COLO668 (cell line): ENCODE measurements around the gene SLC17A5.
"Not testable (repeated sequence)": the region's sequence is repeated elsewhere in the genome, so short reads cannot be mapped to it uniquely, and the experiment has no call there.

ENCODE experiments used
- DNase-seq: peaks from one replicate; lab custom pipeline; 2025; ENCODE audit not compliant: unreplicated experiment; lab: John Stamatoyannopoulos, UW

SLC17A5 gene, protein sequence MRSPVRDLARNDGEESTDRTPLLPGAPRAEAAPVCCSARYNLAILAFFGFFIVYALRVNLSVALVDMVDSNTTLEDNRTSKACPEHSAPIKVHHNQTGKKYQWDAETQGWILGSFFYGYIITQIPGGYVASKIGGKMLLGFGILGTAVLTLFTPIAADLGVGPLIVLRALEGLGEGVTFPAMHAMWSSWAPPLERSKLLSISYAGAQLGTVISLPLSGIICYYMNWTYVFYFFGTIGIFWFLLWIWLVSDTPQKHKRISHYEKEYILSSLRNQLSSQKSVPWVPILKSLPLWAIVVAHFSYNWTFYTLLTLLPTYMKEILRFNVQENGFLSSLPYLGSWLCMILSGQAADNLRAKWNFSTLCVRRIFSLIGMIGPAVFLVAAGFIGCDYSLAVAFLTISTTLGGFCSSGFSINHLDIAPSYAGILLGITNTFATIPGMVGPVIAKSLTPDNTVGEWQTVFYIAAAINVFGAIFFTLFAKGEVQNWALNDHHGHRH

DNA sequence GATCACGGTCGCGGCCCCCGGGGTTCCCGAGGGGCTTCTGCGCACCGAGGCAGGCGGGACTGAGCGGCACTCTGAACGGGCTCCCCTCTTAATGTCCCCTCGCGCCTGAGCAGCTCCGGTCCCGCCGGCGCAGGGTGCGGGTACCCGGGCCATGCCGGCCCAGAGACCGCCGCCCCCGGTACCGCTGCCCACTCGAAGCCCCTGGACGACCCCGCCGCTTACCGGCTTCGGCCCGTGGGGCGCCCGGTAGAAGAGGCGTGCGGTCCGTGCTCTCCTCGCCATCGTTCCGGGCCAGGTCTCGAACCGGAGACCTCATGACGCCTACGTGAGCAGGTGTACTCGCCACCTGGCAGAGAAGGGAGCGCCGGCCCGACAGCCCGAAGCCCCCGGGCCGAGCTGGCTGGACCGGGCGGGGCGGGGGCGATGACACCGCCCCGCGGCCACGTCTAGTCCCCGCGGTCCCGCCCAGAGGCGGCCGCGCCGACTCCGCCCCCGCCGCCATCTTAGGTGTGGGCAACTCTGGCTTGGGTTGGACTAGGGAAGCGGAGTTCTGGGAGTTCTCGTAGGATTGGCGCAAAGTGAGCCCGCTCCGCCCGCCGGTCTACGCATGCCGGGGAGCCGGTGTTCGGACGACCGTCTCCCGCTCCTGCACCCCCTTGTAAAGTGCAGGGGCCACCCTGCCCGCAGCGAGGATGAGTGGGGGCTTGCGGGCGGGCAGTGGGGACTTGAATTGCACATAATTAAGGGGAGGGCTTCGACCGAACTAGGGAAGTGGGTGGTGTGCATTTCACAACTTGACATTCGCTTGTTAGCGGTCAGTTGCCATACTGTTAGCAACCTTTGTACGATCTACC lies at the start of gene SLC17A5:
TSS of gene SLC17A5 (minus strand) at position 422 of the 854 bp plus-strand sequence. CDS start at position 316, 106 bp downstream.
- peak; percentile 91 for DNase-seq

DNA sequence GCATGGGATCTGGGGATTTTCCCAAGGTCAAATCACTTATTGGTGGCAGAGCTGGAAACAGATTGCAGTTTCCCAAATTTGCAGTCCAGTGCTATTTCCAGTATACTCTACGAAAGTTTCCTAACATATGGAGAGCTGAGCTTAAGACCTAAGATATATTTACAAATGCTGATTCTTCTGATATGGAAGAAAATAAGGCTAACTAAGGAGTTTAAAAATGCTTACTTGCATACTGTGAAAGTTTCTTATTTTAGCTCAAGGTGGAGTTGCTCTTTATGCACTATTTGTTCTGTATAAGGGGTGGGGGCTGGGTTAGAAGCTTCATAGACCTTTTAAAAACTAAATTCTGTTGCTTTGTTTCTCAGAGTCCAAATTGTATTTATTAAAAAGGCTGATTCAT lies 49.7 kb upstream of the SLC17A5 start:
- no peak for DNase-seq

DNA sequence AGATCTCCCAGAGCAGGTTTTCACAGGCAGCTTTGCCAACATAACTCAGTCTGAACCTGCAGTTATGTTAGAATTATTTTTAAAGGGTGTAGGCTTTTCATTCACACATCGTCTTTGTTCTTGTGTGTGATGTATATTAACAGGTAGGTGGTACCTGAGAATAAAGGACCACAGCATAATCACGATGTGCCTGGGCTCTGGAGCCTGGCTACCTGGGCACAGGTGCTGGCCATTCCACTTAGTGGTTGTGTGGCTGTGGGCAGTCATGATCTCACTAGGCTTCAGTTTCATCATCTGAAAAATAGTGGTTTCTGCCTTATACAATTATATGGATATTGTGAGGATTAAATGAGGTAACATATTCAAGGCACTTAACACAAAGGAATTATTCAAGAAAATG lies 48.7 kb upstream of the SLC17A5 start:
- no peak for DNase-seq

DNA sequence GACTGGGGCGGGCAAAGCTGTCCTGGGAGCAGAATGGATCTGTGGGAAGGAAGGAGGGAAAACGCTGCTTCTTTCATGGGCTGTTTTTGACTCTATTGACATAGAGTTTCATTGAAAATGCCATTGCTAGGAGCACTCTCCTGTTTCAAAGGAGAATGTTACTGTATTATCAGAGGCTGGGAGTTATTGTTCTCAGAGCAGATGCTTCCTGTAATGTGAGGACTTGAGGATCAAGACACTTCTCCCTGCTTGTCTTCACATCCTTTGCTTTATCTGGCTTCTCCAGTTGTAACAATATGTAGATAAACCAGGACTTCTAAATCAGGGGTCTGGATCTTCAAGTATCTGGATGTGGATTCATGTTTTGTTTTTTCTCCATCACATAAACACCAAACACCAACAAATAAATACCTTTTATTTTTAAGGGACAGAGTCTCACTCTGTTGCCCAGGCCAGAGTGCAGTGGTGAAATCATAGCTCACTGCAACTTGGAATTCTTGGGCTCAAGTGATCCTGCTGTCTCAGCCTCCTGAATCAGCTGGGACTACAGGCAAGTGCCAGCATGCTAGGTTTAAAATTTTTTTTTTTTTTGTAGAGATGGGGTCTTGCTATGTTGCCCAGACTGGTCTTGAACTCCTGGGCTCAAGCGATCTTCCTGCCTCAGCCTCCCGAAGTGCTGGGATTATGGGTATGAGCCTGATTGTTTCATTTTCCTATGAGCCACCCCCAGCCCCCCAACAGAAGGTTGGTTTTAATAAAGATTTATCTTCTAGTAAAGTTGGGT lies 46.1 kb upstream of the SLC17A5 start:
- DNase-seq = no peak

DNA sequence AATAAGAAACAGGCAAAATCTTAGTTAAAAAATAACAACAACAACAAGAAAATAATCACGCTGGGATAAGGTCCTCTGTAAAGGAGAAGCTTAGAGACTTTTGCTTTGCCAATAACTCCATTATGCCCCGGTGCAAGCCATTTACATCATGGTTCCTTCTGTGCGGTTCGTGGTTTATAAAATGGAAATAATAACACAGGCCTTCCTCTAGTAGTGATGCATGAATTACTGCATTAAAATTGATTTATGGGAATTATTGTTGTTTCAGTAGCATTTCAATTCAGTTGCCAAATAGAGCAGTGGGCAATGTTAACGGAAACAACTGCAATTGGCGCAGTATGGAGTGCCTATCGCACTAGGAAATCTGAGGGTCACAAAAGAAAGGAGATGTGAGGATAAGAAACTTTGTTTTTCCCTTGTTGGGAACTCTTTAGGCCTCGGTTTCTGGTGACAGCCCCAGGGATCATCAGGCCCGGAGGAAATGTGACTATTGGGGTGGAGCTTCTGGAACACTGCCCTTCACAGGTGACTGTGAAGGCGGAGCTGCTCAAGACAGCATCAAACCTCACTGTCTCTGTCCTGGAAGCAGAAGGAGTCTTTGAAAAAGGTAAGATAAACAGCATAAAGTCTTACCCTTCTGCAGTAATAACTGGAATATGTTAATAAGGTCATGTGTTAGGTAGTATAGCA lies 43.3 kb upstream of the SLC17A5 start:
- no peak for DNase-seq

DNA sequence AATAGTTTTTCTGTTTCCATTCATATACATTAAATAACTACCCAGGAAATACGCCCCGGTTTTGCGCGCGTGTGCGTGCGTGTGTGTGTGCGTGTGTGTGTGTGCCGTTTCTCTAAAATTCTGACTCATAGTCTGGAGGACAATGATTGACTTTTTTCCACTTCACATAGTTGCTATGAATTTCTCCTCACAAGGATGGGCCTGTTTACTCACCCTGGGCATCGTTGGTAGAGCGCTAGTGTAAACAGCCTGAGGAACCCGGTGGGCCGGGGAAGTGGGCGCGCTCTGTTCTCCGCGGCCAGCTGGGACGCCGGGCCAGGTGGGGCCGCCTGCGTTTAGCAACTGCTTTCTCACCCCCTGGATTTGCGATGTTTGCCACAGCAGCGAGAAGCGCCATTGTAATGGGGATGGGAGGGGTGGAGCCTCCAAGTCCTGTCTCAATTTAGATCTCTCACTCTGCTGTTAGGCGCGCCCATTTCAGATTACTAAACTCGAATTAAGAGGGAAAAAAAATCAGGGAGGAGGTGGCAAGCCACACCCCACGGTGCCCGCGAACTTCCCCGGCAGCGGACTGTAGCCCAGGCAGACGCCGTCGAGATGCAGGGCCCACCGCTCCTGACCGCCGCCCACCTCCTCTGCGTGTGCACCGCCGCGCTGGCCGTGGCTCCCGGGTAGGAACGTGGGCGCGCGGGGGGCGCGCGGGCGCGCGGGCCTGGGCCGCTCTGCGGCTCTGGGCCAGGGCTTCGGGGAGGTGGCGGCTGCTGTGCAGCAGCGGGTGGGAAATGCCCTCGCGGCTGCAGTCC lies 42.0 kb upstream of the SLC17A5 start, which contains the start of gene CD109:
TSS of gene CD109 (plus strand) at position 585 of the 803 bp plus-strand sequence. CDS start at position 598, 13 bp downstream.
- DNase-seq = peak; percentile 48

DNA sequence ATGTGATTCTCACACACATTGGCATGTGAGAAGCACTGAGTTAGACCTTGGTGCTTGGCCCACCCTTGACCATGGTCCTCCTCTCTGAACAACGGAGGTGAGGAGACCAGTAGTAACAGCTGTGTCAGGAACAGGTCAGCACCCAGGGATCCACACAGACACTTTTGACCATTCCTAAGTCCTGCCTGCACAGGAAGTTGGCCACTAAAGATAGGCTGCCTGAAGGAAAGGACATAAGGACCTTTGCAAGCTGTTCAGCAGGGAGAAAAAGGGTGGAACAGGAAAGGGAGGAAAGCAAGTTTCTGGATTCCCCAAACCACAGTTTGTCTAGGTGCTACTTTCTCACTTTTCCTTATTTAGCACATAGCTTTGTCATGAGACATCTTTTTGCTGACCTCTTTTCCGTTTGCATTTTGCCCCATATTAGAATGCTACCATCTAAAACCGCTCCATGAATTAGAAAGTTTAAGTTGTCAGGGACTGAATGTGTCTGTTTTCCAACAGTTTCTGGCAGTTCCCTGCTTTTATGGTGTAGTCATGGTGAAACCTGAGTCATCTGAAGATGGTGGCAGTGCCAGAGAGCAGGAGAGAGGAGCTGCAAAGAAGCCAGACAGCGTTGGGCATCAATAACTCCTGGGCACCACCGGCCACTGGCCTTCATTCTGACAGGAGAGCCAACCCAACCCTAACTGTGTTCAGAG lies 41.1 kb upstream of the SLC17A5 start:
- DNase-seq = no peak

DNA sequence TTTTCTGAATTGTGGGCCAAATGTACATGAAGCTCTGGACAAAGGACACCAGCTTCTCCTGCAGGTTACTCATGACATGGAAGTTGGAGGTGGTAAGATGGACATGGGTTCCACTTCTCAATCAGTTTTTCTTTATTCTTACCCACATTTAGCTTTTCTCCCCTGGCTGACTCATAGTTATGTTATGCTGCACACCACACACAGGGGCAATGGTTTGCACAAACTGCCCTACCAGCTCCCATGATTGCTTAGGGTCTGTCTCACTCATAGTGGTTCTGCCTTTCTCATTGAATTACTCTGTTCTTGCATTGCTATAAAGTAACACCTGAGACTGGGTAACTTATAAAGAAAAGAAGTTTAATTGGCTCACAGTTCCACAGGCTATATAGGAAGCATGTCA lies 37.7 kb upstream of the SLC17A5 start:
- DNase-seq = no peak

DNA sequence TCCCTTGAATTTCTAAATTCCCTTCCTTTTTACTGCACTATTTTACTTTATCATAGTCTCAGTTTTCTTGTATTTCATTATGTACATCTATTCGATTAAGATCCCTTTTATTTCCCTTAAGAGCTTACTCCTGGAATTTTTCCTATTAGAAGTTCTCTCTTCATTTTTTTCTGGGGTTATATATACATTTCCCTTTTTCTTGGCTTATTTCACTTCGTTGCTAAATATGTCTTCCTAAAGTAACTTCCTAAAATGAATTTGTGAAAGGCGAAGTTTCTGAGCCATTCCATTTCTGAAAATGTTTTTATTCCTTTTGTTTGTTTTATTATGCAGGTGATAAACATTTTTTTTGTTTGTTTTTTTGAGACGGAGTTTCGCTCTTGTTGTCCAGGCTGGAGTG lies 36.3 kb upstream of the SLC17A5 start:
- DNase-seq = no peak

DNA sequence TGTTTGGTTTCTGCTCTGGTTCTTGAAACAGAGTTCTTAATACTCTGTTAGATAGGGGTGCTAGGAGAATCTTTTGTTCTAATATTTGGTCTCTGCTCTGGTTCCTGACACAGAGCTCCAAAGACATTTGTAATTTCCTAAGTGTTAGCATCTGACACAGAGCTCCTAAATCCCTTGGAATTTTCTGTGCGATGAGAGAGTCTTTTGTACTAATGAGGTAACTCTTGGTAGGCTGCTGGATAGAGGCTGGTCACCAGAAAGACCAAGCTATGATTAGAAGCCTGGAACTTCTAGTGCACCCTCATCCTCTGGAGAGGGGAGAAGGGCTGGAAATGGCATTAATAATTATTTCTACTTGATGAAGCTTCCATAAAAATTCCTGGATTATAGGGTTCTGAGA lies 34.6 kb upstream of the SLC17A5 start:
- no peak for DNase-seq

DNA sequence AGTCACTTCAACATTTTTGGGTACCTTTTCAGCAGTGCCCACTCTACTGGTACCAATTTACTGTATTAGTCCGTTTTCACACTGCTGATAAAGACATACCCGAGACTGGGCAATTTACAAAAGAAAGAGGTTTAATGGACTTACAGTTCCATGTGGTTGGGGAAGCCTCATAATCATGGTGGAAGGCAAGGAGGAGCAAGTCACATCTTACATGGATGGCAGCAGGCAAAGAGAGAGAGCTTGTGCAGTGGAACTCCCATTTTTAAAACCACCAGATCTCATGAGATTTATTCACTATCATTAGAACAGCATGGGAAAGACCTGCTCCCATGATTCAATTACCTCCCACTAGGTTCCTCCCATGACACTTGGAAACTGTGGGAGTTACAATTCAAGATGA lies 29.8 kb upstream of the SLC17A5 start:
- DNase-seq = not testable (repeated sequence)

DNA sequence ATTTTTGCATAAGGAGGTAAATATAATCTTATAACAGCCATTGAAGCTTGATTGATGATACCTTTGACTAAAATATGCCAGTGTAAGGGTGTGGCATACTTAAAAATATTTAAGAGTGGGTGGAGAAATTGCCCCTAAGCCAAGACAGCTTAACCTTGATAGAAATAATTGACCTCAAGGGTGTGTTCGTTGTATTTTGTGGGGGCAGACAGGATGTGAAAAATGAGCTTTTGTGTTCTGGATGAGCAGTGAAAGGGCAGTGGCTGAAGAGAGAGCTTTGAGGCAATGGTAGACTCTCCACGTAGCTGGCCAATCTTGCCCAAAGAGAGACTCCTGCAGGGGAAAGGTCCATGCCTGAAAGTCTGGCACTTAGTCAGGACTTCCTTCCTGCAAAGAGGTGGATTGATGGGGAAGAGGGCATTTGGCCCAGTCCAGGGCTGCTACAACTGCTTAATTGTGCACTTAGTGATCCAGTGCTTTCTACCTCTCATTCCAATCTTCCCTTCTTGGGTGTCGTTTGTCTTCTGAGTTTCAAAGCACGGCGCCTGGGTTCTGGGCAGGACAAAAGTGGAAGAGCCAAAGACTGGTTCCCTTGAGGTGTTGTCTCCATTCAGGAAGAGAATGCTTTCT lies 26.6 kb upstream of the SLC17A5 start:
- no peak for DNase-seq

DNA sequence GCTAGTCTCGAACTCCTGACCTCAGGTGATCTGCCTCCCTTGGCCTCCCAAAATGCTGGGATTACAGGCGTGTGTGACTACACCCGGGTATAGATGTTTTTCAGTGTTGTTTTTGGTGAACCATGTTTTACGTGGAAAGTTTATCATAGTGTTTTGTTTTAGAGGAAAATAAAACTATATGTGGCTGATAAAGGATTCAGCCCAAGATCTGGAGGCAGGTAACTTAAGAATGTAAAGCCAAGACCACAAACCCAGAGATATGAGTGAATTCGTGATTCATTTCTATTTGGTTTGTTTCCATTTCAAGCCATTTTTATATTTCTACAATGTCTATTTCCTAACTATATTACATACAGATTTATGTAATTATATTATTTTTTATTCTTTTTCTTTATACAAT lies 26.1 kb upstream of the SLC17A5 start:
- not testable (repeated sequence) for DNase-seq

DNA sequence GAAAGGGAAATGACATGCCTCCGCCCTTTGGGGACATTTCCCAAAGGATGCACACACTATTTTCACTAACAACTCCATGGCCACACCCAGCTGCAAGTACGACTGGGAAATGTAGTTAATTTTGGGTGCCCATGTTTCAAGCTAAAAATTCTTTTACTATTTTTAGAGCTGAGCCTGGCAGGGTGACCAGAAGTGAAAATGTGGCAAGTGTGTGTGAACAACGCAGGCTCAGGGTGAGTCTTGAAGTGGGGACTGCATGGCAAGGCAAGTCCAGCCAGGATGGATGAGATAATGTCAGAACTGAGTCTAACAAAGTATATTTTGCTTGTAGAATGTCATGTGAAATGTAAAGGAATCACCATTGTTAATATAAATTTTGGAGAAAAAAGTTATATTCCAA lies 25.2 kb upstream of the SLC17A5 start:
- DNase-seq = no peak

DNA sequence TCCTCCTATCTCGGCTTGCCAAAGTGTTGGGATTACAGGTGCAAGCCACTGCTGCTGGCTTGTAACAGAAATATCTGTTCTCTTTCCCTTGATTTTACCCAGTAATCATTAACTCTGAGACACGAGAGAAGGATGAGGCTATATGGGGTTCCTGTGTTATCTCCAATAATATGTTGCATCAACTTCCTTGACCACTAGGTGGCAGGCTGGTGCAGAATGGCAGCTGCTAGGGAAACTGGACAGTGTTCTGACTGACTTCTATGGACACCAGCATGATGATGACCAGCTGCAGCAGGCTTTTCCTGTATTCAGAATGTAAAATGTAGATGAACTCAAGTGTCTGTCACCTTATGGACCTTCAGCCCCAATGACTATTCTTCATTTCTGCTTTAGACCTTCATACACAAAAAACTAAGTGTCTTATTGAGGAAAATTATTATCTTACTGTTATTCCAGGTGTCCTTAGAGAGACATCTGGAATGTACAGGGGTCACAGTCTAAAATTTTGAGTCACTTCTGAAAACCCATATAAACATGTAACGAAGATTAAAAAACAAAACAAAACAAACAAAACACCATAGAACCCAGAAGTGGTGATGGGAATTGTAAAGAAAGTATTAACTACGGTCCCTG lies 21.8 kb upstream of the SLC17A5 start:
- peak; percentile 59 for DNase-seq

DNA sequence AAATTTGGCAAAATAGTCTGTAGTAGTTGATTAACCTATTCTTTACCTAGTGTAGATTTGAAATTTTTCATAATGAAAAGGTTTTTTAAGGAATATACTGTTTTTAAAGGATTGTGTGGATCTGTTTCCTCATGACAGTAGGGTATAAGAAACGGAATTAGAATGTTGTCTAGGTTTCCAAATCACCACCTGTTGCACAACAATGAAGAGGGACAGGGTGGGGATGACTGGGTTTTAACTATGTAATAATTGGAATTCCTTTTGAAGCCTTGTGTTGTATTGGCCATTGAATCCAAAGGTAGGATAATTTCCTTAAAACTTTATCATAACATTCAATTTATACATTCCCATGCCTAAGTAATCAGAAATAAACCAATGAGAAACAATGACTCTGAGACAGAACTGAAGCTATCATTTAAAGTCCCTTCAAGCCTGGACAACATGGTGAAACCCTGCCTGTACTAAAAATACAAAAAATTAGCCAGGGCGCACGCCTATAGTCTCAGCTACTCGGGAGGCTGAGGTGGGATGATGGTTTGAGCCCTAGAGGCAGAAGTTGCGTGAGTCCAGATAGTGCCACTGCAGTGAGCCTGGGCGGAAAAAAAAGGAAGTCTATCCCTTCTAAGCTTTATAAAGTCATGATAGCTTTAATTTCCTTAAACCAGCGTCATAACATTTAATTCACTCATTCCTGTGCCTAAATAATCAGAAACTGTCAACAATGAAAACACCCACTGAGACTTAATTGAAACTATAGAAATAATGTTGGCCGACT lies 18.3 kb upstream of the SLC17A5 start:
- no peak for DNase-seq

DNA sequence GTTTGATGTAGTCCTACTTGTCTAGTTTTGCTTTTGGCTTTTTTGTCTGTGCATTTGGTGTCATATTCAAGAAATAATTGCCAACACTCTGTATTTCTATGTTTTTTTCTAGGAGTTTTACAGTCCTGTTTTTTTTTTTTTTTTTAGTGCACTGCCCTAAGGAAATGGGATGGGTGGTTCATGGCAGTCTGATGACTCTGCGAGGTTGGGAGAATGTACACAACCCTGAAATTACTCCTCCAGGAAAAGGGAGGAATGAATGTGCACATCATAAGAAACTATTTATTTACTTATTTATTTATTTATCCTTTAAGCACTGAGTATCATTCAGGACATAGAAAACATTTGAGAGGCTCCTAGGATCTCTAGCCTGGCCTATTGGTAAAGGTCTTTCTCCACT lies 15.2 kb upstream of the SLC17A5 start:
- DNase-seq = no peak
